ENCODE results near the gene NKPD1.

DNA sequence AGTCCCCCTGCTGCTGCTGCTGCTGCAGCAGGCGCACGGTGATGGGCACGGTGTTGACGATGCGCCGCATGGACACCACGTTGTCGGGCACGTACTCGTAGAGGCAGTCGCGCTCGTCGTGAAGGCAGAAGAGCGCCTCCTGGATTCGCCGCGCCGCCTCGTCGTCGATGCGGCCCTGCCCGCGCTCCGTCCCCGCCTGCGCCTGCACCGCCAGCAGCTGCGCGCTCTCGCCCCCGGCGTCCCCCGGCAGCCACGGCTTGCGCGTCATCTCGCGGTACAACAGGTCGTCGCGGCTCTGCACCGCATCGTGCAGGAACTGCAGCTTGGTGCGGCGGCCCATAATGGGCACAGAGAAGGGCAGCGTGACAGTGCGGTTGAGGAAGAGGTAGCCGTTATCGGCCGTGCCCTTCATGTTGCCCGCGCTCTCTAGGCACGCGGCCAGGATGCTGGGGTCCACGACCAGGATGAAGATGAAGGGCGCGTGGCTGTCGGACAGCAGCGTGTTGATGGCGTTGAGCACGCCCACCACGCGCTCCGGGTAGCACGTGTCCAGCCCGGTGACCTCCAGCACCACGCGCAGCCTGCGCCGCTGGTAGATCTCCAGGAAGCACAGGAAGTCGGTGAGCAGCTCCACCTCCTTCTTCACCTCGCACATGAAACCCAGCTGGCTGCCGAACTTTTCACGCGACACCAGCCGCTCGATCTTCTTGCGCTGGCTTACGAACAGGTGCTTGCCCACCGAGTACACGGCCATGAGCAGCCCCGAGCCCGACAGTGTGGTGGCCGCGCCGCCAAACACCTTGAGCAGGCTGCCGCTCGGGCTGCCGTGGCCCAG is 8.1 kb downstream of the NKPD1 start:
- no peak for TF ChIP-seq HDAC2 (IDR thresholded peaks at IDR 0.05)
- TF ChIP-seq POLR2A (IDR thresholded peaks at IDR 0.05; ENCODE audit: low read length), result no peak
- no peak for TF ChIP-seq RARB (CRISPR knock-in tag; IDR thresholded peaks at IDR 0.05)
- TF ChIP-seq, protein P1, sequence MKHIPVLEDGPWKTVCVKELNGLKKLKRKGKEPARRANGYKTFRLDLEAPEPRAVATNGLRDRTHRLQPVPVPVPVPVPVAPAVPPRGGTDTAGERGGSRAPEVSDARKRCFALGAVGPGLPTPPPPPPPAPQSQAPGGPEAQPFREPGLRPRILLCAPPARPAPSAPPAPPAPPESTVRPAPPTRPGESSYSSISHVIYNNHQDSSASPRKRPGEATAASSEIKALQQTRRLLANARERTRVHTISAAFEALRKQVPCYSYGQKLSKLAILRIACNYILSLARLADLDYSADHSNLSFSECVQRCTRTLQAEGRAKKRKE (CRISPR knock-in tag; IDR thresholded peaks at IDR 0.05; ENCODE audit: low read depth), result no peak
- no peak for TF ChIP-seq KDM1A (IDR thresholded peaks at IDR 0.05; ENCODE audit: low read depth)
- no peak for TF ChIP-seq RAD21 (conservative IDR thresholded peaks at IDR 0.05 in 1 of 2, IDR thresholded peaks at IDR 0.05 in 1 of 2)
- TF ChIP-seq, protein P2, sequence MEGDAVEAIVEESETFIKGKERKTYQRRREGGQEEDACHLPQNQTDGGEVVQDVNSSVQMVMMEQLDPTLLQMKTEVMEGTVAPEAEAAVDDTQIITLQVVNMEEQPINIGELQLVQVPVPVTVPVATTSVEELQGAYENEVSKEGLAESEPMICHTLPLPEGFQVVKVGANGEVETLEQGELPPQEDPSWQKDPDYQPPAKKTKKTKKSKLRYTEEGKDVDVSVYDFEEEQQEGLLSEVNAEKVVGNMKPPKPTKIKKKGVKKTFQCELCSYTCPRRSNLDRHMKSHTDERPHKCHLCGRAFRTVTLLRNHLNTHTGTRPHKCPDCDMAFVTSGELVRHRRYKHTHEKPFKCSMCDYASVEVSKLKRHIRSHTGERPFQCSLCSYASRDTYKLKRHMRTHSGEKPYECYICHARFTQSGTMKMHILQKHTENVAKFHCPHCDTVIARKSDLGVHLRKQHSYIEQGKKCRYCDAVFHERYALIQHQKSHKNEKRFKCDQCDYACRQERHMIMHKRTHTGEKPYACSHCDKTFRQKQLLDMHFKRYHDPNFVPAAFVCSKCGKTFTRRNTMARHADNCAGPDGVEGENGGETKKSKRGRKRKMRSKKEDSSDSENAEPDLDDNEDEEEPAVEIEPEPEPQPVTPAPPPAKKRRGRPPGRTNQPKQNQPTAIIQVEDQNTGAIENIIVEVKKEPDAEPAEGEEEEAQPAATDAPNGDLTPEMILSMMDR (IDR thresholded peaks at IDR 0.05), result no peak
- TF ChIP-seq EP300 (IDR thresholded peaks at IDR 0.05), result no peak
- TF ChIP-seq, protein P3, sequence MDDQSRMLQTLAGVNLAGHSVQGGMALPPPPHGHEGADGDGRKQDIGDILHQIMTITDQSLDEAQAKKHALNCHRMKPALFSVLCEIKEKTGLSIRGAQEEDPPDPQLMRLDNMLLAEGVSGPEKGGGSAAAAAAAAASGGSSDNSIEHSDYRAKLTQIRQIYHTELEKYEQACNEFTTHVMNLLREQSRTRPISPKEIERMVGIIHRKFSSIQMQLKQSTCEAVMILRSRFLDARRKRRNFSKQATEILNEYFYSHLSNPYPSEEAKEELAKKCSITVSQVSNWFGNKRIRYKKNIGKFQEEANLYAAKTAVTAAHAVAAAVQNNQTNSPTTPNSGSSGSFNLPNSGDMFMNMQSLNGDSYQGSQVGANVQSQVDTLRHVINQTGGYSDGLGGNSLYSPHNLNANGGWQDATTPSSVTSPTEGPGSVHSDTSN (IDR thresholded peaks at IDR 0.05), result no peak
- TF ChIP-seq, protein P4, sequence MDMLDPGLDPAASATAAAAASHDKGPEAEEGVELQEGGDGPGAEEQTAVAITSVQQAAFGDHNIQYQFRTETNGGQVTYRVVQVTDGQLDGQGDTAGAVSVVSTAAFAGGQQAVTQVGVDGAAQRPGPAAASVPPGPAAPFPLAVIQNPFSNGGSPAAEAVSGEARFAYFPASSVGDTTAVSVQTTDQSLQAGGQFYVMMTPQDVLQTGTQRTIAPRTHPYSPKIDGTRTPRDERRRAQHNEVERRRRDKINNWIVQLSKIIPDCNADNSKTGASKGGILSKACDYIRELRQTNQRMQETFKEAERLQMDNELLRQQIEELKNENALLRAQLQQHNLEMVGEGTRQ (IDR thresholded peaks at IDR 0.05), result no peak
- TF ChIP-seq JUNB (IDR thresholded peaks at IDR 0.05), result no peak
